ENCODE data around the gene COTL1. TPM values are rescaled to one million over a fixed set of nuclear protein-coding genes. Genes with fewer than 3 reads are reported as not detected.
A peak's percentile ranks its signal among the peaks of the same experiment; 100 is the strongest.

COTL1 gene
- total and polyA plus RNA-seq, 2 experiments from 2014 or later, result 144 to 370 TPM

GRCh38 chr16:84530590-84530989 is 87.3 kb downstream of the COTL1 start:
- Histone ChIP-seq H3K9me3 (ENCODE audit: low read depth) (no peaks in the 10 kb centered on the region), H3K27ac (no peak overlapping the region), H3K27me3 (replicated peaks; ENCODE audit: insufficient read depth) (no peaks in the 10 kb centered on the region), H2AFZ (no peak overlapping the region), H3K9me2 (ENCODE audit: insufficient read depth) (no peaks in the 10 kb centered on the region), H3K4me3 (no peak overlapping the region), H4K20me1 (ENCODE audit: insufficient read depth) (no peaks in the 10 kb centered on the region), H3K79me2 (ENCODE audit: insufficient read depth) (no peaks in the 10 kb centered on the region), H3K36me3 (ENCODE audit: low read depth) (no peaks in the 10 kb centered on the region), H3F3A (ENCODE audit: insufficient read depth) (peaks cover 25% of the 10 kb centered on the region), H3K4me2 (ENCODE audit: unreplicated experiment) (no peak overlapping the region), H3K4me1 (ENCODE audit: insufficient read depth) (peaks cover 28% of the 10 kb centered on the region), H3K9ac (no peak overlapping the region)
- no peak for DNase-seq
- no peak for TF ChIP-seq EZH2phosphoT487 (IDR thresholded peaks at IDR 0.05; ENCODE audit: insufficient read depth, low read depth)
- TF ChIP-seq EZH2 (IDR thresholded peaks at IDR 0.05; ENCODE audit: insufficient read depth, poor library complexity, severe bottlenecking), result no peak
- in situ Hi-C loops (cut with MboI), result no loop called here
- WGBS, 2 experiments (ENCODE audit: low coverage in 1 of 2, low lambda C conversion rate in 2 of 2, missing lambda C conversion rate in 2 of 2), result 97 to 99% methylated on average over 5 of the region's 5 CpGs

DNA sequence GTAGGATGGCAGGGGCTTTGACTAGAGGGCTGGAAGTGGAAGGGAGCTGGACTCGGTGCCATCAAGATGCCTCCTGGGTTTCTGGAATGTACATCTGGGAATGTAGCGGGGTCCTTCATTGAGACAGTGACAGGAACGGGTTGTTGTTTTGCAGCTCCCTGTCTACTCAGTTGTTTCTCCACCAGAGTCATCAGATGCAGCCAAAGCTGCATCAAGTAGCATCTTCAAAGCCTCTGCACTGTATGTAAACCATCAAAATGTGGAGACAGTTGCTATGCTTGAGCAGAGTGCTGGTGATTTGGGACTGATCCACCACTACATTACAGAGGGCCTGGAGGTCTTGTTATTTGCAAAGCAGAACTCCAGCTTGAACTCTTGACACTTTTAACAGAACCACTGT is 88.3 kb downstream of the COTL1 start:
- no peak overlapping the region for H3K27ac ChIP-seq
- H3F3A ChIP-seq (ENCODE audit: insufficient read depth), result peaks cover 25% of the 10 kb centered on the region
- no peak overlapping the region for H3K9ac ChIP-seq
- no peaks in the 10 kb centered on the region for H3K79me2 ChIP-seq (ENCODE audit: insufficient read depth)
- DNase-seq, result no peak
- in situ Hi-C loops (cut with MboI), result no loop called here
- no peaks in the 10 kb centered on the region for H3K9me2 ChIP-seq (ENCODE audit: insufficient read depth)
- no peaks in the 10 kb centered on the region for H3K36me3 ChIP-seq (ENCODE audit: low read depth)
- H3K4me3 ChIP-seq, result no peak overlapping the region
- H4K20me1 ChIP-seq (ENCODE audit: insufficient read depth), result no peaks in the 10 kb centered on the region
- no peaks in the 10 kb centered on the region for H3K27me3 ChIP-seq (replicated peaks; ENCODE audit: insufficient read depth)
- no peaks in the 10 kb centered on the region for H3K9me3 ChIP-seq (ENCODE audit: low read depth)
- whole genome bisulfite sequencing, 2 experiments (ENCODE audit: low coverage in 1 of 2, low lambda C conversion rate in 2 of 2, missing lambda C conversion rate in 2 of 2), result 98% methylated on average over 3 of the region's 3 CpGs
- TF ChIP-seq EZH2 (IDR thresholded peaks at IDR 0.05; ENCODE audit: insufficient read depth, poor library complexity, severe bottlenecking) (no peak), EZH2phosphoT487 (IDR thresholded peaks at IDR 0.05; ENCODE audit: insufficient read depth, low read depth) (no peak)
- no peak overlapping the region for H3K4me2 ChIP-seq (ENCODE audit: unreplicated experiment)
- H3K4me1 ChIP-seq (ENCODE audit: insufficient read depth), result peaks cover 28% of the 10 kb centered on the region
- no peak overlapping the region for H2AFZ ChIP-seq

DNA sequence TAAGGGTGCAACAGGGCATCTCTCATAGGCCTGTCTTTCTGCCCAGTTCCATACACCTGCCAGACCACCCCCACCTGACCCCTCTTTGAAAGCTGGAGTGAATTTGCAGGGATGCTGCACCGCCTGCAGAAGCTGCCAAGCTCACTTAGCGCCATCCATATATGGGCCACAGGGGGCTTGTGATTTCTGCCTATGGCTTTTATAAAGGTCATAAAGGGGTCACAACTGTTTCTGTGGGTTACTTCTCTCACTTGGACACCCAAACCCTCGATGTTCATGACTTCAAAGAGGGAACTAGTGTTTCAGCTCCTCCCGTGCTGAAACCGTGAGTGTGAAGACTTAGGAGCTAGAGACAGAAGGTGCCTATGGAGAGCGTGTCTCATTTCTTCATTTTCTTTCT is 89.6 kb downstream of the COTL1 start:
- peaks cover 28% of the 10 kb centered on the region for H3K4me1 ChIP-seq (ENCODE audit: insufficient read depth)
- no peaks in the 10 kb centered on the region for H3K79me2 ChIP-seq (ENCODE audit: insufficient read depth)
- no peaks in the 10 kb centered on the region for H3K9me2 ChIP-seq (ENCODE audit: insufficient read depth)
- TF ChIP-seq EZH2 (IDR thresholded peaks at IDR 0.05; ENCODE audit: insufficient read depth, poor library complexity, severe bottlenecking) (no peak), EZH2phosphoT487 (IDR thresholded peaks at IDR 0.05; ENCODE audit: insufficient read depth, low read depth) (no peak)
- no peak overlapping the region for H3K9ac ChIP-seq
- no peaks in the 10 kb centered on the region for H3K27me3 ChIP-seq (replicated peaks; ENCODE audit: insufficient read depth)
- H4K20me1 ChIP-seq (ENCODE audit: insufficient read depth), result no peaks in the 10 kb centered on the region
- no peak overlapping the region for H3K4me2 ChIP-seq (ENCODE audit: unreplicated experiment)
- H2AFZ ChIP-seq, result no peak overlapping the region
- WGBS, 2 experiments (ENCODE audit: low coverage in 1 of 2, low lambda C conversion rate in 2 of 2, missing lambda C conversion rate in 2 of 2), result 85 to 91% methylated on average over 6 of the region's 6 CpGs
- no peaks in the 10 kb centered on the region for H3K9me3 ChIP-seq (ENCODE audit: low read depth)
- no peak overlapping the region for H3K4me3 ChIP-seq
- H3K36me3 ChIP-seq (ENCODE audit: low read depth), result no peaks in the 10 kb centered on the region
- H3K27ac ChIP-seq, result no peak overlapping the region
- no peak for DNase-seq
- H3F3A ChIP-seq (ENCODE audit: insufficient read depth), result peaks cover 23% of the 10 kb centered on the region
- in situ Hi-C loops (cut with MboI), result no loop called here

DNA sequence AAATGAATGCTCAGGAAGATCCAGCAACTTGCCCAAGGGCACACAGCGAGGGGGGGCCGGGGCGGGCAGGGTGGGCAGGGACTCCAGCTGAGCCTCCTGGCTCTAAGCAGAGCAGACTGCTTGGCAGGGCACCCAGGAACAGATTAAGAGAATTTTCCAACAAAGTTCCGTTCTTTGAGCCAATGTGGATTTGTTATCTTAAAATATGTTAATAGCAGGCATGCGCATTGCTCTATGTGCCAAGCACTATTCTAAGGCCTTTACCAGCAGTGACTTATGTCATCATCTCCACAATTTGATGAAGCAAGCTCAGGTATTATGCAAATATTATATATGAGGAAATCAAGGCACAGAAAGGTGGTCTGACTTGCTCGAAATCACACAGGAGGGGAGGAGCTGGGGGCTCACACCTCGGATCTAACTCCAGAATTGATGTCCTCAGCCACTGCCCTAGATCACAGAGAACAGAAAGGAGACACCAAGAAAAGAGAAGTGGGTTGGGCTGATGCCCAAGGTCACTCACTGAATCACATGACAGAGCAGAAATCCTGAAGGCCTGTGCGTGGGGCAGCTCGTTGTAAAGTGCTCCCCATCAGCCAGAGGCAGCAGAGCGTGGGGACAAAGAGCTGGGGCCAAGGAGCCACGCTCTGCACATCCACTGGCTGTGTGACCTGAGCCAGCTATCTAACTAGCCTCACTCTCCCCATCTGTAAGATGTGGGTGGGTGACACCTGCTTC is 90.2 kb downstream of the COTL1 start:
- Histone ChIP-seq H3K4me2 (ENCODE audit: unreplicated experiment) (peak overlapping the region; percentile 52), H3K4me1 (ENCODE audit: insufficient read depth) (peaks cover 25% of the 10 kb centered on the region), H3K9ac (peak overlapping the region; percentile 72)

More for the DNA sequence above, 90.2 kb downstream of the COTL1 start:
- H3K4me3 ChIP-seq, result no peak overlapping the region; the same call in 1 of the 2 replicates
- H2AFZ ChIP-seq, result peak overlapping the region; percentile 86
- no peak for DNase-seq
- H3K79me2 ChIP-seq (ENCODE audit: insufficient read depth), result no peaks in the 10 kb centered on the region
- peak overlapping the region; percentile 65 for H3K27ac ChIP-seq
- TF ChIP-seq EZH2phosphoT487 (IDR thresholded peaks at IDR 0.05; ENCODE audit: insufficient read depth, low read depth) (no peak), EZH2 (IDR thresholded peaks at IDR 0.05; ENCODE audit: insufficient read depth, poor library complexity, severe bottlenecking) (no peak)
- WGBS, 2 experiments (ENCODE audit: low coverage in 1 of 2, low lambda C conversion rate in 2 of 2, missing lambda C conversion rate in 2 of 2), result 34 to 38% methylated on average over 11 of the region's 11 CpGs
- H3F3A ChIP-seq (ENCODE audit: insufficient read depth), result peaks cover 17% of the 10 kb centered on the region
- in situ Hi-C loops (cut with MboI), result no loop called here
- H4K20me1 ChIP-seq (ENCODE audit: insufficient read depth), result no peaks in the 10 kb centered on the region
- no peaks in the 10 kb centered on the region for H3K9me3 ChIP-seq (ENCODE audit: low read depth)
- H3K36me3 ChIP-seq (ENCODE audit: low read depth), result no peaks in the 10 kb centered on the region
- no peaks in the 10 kb centered on the region for H3K9me2 ChIP-seq (ENCODE audit: insufficient read depth)
- no peaks in the 10 kb centered on the region for H3K27me3 ChIP-seq (replicated peaks; ENCODE audit: insufficient read depth)
